CD4-positive, alpha-beta T cell treated with Interleukin-4 for 4 hours (primary cell): Measurements from ENCODE around the gene CDH11.

Experiments used
- DNase-seq: peaks from one replicate; pipeline ENCODE4 v3.0.0-alpha.2; 2020

The CDH11 gene

DNA sequence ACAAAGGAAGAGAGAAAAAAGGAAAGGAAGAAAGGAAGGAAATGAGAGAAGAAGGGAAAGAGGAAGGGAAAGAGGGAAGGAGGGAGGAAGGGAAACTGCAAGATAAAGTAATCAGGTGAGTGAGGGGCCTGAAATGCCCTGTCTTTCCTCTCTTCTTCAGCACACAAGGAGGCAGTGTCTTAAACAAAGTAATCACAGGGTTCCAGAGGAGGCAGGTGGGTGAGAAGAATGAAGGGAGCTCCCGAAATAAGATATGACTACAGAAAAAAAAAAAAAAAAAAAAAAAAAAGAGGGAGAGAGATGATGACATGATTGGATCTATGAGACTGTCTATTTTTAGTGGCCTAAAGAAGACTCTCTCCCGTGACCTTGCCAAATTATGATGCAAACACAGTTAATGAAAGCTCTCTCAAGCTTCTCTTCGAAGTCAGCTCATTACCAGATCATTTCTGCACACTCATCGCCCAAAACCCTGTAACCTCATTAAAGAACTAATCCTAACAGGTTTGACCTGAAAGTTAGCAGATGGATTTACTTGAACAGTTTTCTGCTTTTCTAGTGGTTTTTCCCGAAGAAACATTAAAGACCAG lies 53.6 kb downstream of the CDH11 start:
- no peak for DNase-seq

DNA sequence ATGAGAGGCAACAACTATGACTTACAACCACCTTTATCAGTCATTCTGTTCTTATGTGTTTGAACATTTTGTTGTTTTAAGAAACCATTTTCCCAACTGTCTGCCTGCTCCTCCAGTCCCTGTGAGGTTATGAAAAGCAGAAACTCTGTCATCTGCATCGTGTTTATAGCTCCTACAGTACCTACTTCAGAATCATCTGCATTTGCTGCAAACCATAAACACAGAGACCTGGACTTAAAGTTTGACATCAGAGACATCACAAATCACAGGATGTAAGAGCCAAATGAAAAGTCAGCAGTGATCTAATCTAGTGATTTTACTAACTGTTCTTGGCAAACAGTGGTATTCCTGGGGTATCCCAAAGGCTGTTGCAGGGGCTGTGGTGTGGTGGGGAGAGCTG lies 55.2 kb downstream of the CDH11 start:
- DNase-seq = no peak

DNA sequence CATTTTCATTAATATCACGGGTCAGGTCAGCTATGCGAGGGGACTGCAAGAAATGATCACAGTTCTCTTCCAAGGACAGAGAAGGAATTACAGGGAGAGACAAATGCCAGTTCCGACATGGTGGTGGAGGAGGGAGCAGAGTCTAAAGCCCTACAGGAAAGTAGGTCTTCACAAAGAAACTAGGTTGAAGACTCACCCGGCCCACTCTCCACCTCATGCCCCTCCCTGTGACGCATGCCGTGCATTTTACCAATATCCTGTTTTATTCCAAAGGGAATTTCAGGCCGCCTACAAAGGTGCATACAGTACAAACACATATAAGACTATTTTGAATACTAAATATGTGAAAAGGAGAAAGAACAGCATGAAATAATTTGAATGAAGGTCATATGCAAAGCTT lies 56.8 kb downstream of the CDH11 start:
- DNase-seq = no peak

DNA sequence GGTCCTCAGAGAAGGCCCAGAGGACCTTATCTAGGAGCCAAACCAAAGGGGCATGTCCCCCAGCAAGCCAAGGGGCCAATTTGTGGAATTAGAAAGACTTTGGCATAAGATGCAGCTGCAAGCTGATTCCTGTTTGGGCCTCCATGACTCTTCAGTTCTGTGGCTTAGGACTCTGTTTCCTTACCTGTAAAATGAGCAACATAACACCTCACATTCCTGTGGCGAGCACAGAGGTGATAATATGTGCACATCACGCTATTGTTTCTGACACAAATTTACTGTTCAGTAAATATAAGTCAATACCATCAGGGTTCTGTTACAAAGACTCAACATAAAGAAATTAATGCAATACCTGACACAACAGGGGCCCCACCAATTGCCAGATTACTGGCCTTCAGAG lies 57.7 kb downstream of the CDH11 start:
- no peak for DNase-seq

- DNase-seq = no peak
Measured at GRCh38 chr16:65062736-65063583, 58.9 kb downstream of the CDH11 start.

- DNase-seq = no peak
Measured at GRCh38 chr16:65061935-65062518, 59.8 kb downstream of the CDH11 start.

DNA sequence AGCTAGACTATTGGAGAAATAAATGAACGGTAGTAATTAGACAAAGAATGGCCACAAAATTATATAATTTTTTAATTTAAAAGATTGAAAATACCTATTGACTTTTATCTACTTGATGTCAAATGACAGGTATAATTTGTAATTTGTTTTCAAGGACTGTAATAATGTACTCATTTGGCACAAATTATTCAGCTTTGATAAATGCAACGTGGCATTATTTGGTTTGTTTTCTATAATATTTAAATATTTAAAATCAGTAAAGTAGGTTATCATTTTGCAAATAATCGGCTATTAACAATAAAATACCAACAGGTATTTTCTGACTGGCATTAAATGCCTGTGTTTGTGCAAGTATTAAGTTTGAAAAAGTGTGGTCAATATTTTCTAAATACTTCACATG lies 60.6 kb downstream of the CDH11 start:
- no peak for DNase-seq

DNA sequence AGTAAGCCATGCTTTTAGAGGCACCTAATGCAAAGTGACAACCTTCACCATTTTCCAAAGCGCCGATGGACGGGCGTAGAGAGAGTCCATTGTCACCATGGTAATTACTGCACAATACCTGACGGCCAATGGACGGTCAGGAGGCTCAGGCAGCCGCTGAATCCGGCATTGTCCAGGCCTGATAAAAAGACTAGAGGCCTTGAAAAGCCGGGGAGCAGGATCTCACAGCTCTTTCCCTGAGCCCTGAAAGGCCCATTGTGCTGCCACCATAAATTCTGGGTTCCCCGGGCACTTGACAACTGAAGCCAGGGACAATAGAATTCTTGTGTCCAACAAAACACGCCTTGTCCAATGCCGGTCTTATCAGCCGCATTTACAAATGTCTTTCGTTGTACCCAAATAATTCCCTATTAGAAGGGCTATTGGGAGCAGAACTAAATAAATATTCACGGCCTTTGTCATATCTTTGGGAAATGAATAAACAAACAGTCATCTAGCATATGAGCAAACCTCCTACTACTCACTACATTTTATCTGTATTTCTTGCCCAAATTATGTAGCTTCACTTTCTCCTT lies 62.4 kb downstream of the CDH11 start:
- no peak for DNase-seq

- DNase-seq = no peak
Measured at GRCh38 chr16:65057184-65057583, 64.7 kb downstream of the CDH11 start.

- DNase-seq = no peak
Measured at GRCh38 chr16:65054457-65054856, 67.4 kb downstream of the CDH11 start.

- DNase-seq = no peak
Measured at GRCh38 chr16:65049679-65050078, 72.2 kb downstream of the CDH11 start.

GRCh38 chr16:65045961-65046360 lies 75.9 kb downstream of the CDH11 start:
- no peak for DNase-seq

DNA sequence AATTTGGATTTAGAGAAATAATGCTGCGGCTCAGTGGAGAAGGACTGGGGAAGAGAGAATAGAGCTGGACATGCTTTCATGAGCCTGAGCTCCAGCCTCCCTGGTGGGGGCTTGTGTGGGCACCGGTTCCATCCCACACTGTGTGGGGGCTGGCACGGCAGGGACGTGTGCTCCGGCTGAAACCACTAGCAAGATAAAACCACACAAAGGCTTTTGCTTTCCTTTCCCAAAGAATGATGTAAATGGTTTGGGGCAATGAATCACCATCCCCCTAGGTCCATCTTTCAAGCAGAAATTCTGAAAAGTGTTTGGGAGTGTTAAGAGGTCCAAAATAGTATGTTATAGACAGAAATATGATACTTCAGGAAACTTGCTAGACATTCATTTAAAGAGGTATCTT lies 77.0 kb downstream of the CDH11 start:
- DNase-seq = no peak

DNA sequence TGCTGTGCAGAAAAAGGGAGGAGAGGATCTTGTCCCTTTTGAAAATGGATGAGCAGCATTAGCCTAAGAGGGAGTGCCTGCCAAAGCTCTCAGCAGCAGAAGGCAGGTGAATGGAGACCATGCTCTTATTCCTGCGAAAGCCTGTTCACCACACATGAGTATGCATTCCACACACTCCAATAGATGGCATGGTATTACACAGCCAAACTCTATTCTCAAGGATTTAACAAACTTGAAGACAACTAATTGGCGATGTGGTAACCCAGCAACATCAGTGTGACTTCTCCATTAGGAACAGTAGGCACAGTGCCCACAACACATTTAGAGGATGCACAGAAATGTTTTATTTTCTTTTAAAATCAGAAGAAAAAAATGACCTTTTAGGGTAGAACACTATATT lies 77.8 kb downstream of the CDH11 start:
- DNase-seq = no peak

GRCh38 chr16:65042438-65043365 lies 79.2 kb downstream of the CDH11 start:
- DNase-seq = no peak

GRCh38 chr16:65041667-65042066 lies 80.2 kb downstream of the CDH11 start:
- no peak for DNase-seq

DNA sequence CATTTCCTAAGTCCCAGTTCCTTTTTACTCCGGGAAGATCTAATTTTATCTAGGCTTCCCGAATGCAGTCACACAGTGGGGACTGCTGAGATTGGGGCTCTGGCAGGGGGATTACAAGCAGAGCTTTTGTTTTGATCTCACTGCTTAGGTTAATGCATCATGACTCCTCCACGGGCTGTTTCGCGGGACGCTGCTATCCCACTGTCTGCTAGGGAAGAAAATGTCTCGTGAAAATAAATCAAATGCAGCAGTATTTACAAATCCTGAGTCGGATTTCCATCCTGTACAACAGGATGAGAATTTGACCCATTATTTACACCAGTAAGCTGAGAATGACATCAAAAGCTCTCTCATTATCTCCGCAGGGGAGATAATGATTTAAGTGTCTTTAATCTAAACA lies 83.8 kb downstream of the CDH11 start:
- no peak for DNase-seq

DNA sequence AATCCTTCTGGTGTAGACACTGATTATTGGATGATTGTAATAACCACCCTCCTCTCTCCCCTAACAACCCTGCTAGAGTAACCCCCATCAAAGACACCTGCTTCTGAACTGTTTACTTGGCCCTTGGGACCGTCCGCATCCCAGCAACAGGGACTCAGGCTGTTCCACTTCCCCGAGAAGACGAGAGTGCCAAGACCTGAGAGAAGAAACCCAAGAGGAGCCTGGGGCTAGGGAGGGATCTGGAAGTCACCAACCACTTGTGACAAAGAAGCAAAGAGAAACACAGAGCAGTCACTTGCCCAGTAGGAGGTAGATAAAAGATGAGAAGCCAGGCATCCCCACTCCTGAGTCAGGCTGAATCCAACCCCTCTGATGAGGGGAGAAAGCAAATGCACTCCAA lies 84.3 kb downstream of the CDH11 start:
- DNase-seq = no peak

GRCh38 chr16:65034915-65035314 lies 86.9 kb downstream of the CDH11 start:
- DNase-seq = no peak

- no peak for DNase-seq
Measured at GRCh38 chr16:65032387-65032786, 89.5 kb downstream of the CDH11 start.

DNA sequence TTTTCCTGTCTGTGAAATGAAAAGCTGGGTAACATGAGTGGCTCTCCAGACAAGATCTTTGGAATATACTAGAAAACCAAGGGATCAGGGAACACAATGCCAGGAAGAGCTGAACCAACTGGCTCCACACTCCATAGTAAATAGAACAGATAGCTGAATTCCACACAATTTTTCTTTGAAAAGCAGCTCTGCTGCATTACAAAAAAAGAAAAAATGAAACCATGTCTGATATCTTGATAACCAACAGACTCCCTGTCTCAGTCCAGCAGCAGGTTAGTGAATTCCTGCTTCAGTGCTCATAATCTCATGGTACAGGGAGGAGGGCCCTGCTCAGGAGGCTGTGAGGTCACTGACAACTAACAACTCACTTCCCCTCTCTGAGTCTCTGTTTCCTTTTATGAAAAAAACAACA lies 97.1 kb downstream of the CDH11 start:
- no peak for DNase-seq

DNA sequence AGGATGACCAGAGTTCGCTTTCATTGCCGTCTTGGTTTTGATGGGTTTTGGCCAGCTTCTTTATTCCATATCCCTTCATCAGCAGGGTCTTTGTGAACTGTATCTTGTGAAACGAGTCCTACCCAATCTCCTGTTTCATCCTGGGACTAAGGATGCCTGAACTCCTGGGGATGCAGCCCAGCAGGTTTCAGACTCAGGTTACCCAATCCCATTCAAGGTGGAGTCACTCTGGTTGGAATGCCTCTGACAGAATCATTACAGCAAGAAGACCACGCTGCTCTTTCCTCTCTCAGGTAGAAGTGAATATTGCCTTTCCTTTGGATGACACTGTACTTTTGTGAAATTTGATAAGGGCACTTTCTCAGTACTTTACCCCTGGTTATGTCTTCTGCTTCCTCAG lies 98.1 kb downstream of the CDH11 start:
- DNase-seq = no peak
